ENCODE data around the gene TRMT112. TPM values are rescaled to one million over a fixed set of nuclear protein-coding genes. Genes with fewer than 3 reads are reported as not detected.

The TRMT112 gene
- total RNA-seq, 1 experiment from 2014 or later = 328 TPM

GRCh38 chr11:64278576-64279190, 38.7 kb downstream of the TRMT112 start:
- no peaks in the 10 kb centered on the region for H3K9me2 ChIP-seq (ENCODE audit: insufficient read depth)
- no peak overlapping the region for H3K4me2 ChIP-seq (ENCODE audit: low read length)
- intact Hi-C loops (cut with micrococcal nuclease) = no loop called here
- H3K27me3 ChIP-seq (ENCODE audit: insufficient read depth, low read length) = no peaks in the 10 kb centered on the region
- H3K27ac ChIP-seq (ENCODE audit: low read depth, low read length) = no peak overlapping the region
- no peaks in the 10 kb centered on the region; a peak in 1 of 4 replicates for H3K36me3 ChIP-seq (ENCODE audit: control insufficient read depth in 1 of 2, insufficient read depth in 2 of 2, low read length in 2 of 2)
- BruUV-seq (replicated peaks) = no TSS peak
- ATAC-seq (no peak), DNase-seq (ENCODE audit: low read depth, low spot score) (no peak)
- H3K9me3 ChIP-seq (ENCODE audit: control insufficient read depth in 1 of 2, insufficient read depth in 1 of 2, low read depth in 1 of 2, low read length in 2 of 2) = no peaks in the 10 kb centered on the region
- H3K4me3 ChIP-seq (replicated peaks in 1 of 2; ENCODE audit: low read depth in 1 of 2, low read length in 2 of 2) = no peak overlapping the region
- RAD21 ChIA-PET (ENCODE audit: low non-redundant PET in 1 of 2, low total read pairs in 2 of 2, uncharacterized antibody in 2 of 2, unreplicated experiment in 2 of 2) = no interaction called here
- TF ChIP-seq CBX3 (IDR thresholded peaks at IDR 0.05; ENCODE audit: low read depth) = no peak
- no peak for TF ChIP-seq ELF1 (IDR thresholded peaks at IDR 0.05; ENCODE audit: borderline replicate concordance, low read depth)
- TF ChIP-seq SRF (IDR thresholded peaks at IDR 0.05; ENCODE audit: low read depth) = no peak
- no peak for TF ChIP-seq MAX (IDR thresholded peaks at IDR 0.05)
- no peak overlapping the region for H3K9ac ChIP-seq (ENCODE audit: low read length)
- no peaks in the 10 kb centered on the region for H4K20me1 ChIP-seq (ENCODE audit: insufficient read depth)
- H3K4me1 ChIP-seq (ENCODE audit: control insufficient read depth in 1 of 2, insufficient read depth in 2 of 2, low read length in 2 of 2) = peaks cover 5% of the 10 kb centered on the region in 2 experiments; a peak in 2 of 4 replicates
- POLR2A ChIA-PET = interaction anchor here (0.8 kb wide), 1 partner anchor 24 kb away, joined by 3 read pairs; no protein-coding TSS in a partner anchor
- no peaks in the 10 kb centered on the region for H3K79me2 ChIP-seq (ENCODE audit: insufficient read depth, low read length)
- no peak overlapping the region for H2AFZ ChIP-seq (ENCODE audit: low read depth, low read length, poor library complexity, severe bottlenecking)
- CTCF ChIA-PET = interaction anchor here (1.6 kb wide), 1 partner anchor 22 kb away, joined by 4 read pairs; no protein-coding TSS in a partner anchor

- ChIA-PET RAD21 (ENCODE audit: low non-redundant PET in 1 of 2, low total read pairs in 2 of 2, uncharacterized antibody in 2 of 2, unreplicated experiment in 2 of 2) (no interaction called here), POLR2A (no interaction called here), CTCF (interaction anchor here (1.2 to 1.5 kb wide), 2 partner anchors 24 to 28 kb away, joined by 3 to 4 read pairs; partner anchors contain the start of gene CATSPERZ)
- Histone ChIP-seq H3K27ac (ENCODE audit: low read depth, low read length) (no peak overlapping the region), H3K27me3 (ENCODE audit: insufficient read depth, low read length) (no peaks in the 10 kb centered on the region), H3K79me2 (ENCODE audit: insufficient read depth, low read length) (peaks cover 3% of the 10 kb centered on the region; the same call in 1 of the 2 replicates), H4K20me1 (ENCODE audit: insufficient read depth) (no peaks in the 10 kb centered on the region), H3K4me3 (replicated peaks in 1 of 2; ENCODE audit: low read depth in 1 of 2, low read length in 2 of 2) (no peak overlapping the region), H3K9me2 (ENCODE audit: insufficient read depth) (no peaks in the 10 kb centered on the region), H3K36me3 (ENCODE audit: control insufficient read depth in 1 of 2, insufficient read depth in 2 of 2, low read length in 2 of 2) (no peaks in the 10 kb centered on the region; a peak in 1 of 4 replicates), H3K4me1 (ENCODE audit: control insufficient read depth in 1 of 2, insufficient read depth in 2 of 2, low read length in 2 of 2) (peaks cover under 1% of the 10 kb centered on the region in 2 experiments; a peak in 2 of 4 replicates), H3K9ac (ENCODE audit: low read length) (no peak overlapping the region), H3K9me3 (ENCODE audit: control insufficient read depth in 1 of 2, insufficient read depth in 1 of 2, low read depth in 1 of 2, low read length in 2 of 2) (no peaks in the 10 kb centered on the region), H3K4me2 (ENCODE audit: low read length) (no peak overlapping the region), H2AFZ (ENCODE audit: low read depth, low read length, poor library complexity, severe bottlenecking) (no peak overlapping the region)
- ATAC-seq (peak; percentile 37; the same call in 1 of the 2 replicates), DNase-seq (ENCODE audit: low read depth, low spot score) (no peak)
- TF ChIP-seq EZH2 (IDR thresholded peaks at IDR 0.05) = no peak
- no peak for TF ChIP-seq CEBPB (IDR thresholded peaks at IDR 0.05; ENCODE audit: low read depth)
- no peak for TF ChIP-seq ELF1 (IDR thresholded peaks at IDR 0.05; ENCODE audit: borderline replicate concordance, low read depth)
- TF ChIP-seq EZH2phosphoT487 (IDR thresholded peaks at IDR 0.05; ENCODE audit: borderline replicate concordance) = no peak
- no peak for TF ChIP-seq SIN3A (IDR thresholded peaks at IDR 0.05; ENCODE audit: low read depth)
- no peak for TF ChIP-seq REST (IDR thresholded peaks at IDR 0.05; ENCODE audit: low read depth)
- TF ChIP-seq YY1 (IDR thresholded peaks at IDR 0.05; ENCODE audit: extremely low read depth, insufficient replicate concordance, low read depth, low read length) = no peak
- TF ChIP-seq ZBTB33 (IDR thresholded peaks at IDR 0.05; ENCODE audit: extremely low read depth, insufficient replicate concordance, low read length) = no peak
- intact Hi-C loops (cut with micrococcal nuclease) = no loop called here
- BruUV-seq (replicated peaks) = no TSS peak
Measured at GRCh38 chr11:64276653-64277431, 40.5 kb downstream of the TRMT112 start.

All from HCT116 (cell line).